WERI-Rb-1 (cell line): ENCODE measurements around the gene DCAF15.

Experiments
- DNase-seq: peaks from one replicate; pipeline ENCODE4 v3.0.0-alpha.2; 2020
- H3K27ac ChIP-seq: fragments of 250-450 bp; sonication (Bioruptor Pico); 2 replicates; pipeline ENCODE4 v1.5.1; 2020; ENCODE audit warnings: mild to moderate bottlenecking, moderate library complexity
- H3K27me3 ChIP-seq: fragments of 250-450 bp; sonication (Bioruptor Pico); 2 replicates; pipeline ENCODE4 v1.5.1; 2021; ENCODE audit warnings: mild to moderate bottlenecking, low read depth, moderate library complexity; ENCODE audit not compliant: insufficient read depth, severe bottlenecking
- H3K36me3 ChIP-seq: fragments of 250-450 bp; sonication (Bioruptor Pico); 2 replicates; pipeline ENCODE4 v1.5.1; 2020; ENCODE audit warnings: mild to moderate bottlenecking, moderate library complexity
- H3K4me3 ChIP-seq: 2 replicates; pipeline ENCODE4 v1.5.1; 2011; ENCODE audit warnings: low read depth, mild to moderate bottlenecking, control low read depth, low read length
- H3K9me3 ChIP-seq: fragments of 250-450 bp; sonication (Bioruptor Pico); 2 replicates; pipeline ENCODE4 v1.5.1; 2021; ENCODE audit warnings: mild to moderate bottlenecking, moderate library complexity; ENCODE audit not compliant: severe bottlenecking
- TF ChIP-seq, protein P1 (sequence below): IDR thresholded peaks from 2 replicates; pipeline ENCODE4 v1.5.1; 2011; ENCODE audit warnings: low read depth, mild to moderate bottlenecking, control low read depth, inconsistent platforms, low read length

Gene DCAF15

DNA sequence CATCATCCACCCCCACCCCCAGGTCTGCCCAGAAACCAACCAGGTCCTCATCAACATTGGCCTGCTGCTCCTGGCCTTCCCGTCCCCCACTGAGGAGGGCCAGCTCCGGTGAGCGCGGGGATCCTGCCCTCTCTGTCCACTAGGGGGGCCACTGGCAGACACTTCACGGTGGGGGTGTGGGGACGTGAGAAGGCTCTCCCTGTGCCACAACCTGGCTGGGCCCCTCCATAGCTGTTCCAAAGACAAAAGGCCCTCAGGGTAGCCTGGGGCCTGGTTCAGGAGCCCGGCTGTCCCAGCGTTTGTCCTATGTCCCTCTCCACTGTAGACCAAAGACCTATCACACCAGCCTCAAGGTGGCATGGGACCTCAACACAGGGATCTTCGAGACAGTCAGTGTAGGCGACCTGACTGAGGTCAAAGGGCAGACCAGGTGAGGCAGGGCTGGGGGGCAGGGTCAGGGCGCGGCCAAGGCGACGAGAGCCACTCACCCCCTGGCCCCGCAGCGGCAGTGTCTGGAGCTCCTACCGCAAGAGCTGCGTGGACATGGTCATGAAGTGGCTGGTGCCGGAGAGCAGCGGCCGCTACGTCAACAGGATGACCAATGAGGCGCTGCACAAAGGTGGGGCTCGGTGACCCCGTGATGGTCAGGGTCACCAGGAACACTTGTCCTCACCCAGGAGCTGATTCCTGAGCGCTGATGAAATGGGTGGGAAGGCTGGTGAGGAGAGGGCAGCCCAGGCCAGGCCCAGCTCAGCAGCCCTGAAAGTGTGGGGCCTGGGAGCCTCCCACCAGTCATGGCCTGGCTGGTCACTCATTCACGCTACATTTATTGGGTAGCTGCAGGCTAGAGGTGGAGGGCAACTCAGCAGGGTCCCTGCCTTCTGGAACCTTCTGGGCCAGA lies 7.9 kb downstream of the DCAF15 start:
- no peak overlapping the region for H3K4me3 ChIP-seq
- TF ChIP-seq, protein P1, sequence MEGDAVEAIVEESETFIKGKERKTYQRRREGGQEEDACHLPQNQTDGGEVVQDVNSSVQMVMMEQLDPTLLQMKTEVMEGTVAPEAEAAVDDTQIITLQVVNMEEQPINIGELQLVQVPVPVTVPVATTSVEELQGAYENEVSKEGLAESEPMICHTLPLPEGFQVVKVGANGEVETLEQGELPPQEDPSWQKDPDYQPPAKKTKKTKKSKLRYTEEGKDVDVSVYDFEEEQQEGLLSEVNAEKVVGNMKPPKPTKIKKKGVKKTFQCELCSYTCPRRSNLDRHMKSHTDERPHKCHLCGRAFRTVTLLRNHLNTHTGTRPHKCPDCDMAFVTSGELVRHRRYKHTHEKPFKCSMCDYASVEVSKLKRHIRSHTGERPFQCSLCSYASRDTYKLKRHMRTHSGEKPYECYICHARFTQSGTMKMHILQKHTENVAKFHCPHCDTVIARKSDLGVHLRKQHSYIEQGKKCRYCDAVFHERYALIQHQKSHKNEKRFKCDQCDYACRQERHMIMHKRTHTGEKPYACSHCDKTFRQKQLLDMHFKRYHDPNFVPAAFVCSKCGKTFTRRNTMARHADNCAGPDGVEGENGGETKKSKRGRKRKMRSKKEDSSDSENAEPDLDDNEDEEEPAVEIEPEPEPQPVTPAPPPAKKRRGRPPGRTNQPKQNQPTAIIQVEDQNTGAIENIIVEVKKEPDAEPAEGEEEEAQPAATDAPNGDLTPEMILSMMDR, result peak; percentile 68
- peak; percentile 58 for DNase-seq
- no peak overlapping the region for H3K27ac ChIP-seq
- H3K27me3 ChIP-seq, result no peaks in the 10 kb centered on the region
- H3K36me3 ChIP-seq, result peaks cover 71% of the 10 kb centered on the region
- no peaks in the 10 kb centered on the region for H3K9me3 ChIP-seq

DNA sequence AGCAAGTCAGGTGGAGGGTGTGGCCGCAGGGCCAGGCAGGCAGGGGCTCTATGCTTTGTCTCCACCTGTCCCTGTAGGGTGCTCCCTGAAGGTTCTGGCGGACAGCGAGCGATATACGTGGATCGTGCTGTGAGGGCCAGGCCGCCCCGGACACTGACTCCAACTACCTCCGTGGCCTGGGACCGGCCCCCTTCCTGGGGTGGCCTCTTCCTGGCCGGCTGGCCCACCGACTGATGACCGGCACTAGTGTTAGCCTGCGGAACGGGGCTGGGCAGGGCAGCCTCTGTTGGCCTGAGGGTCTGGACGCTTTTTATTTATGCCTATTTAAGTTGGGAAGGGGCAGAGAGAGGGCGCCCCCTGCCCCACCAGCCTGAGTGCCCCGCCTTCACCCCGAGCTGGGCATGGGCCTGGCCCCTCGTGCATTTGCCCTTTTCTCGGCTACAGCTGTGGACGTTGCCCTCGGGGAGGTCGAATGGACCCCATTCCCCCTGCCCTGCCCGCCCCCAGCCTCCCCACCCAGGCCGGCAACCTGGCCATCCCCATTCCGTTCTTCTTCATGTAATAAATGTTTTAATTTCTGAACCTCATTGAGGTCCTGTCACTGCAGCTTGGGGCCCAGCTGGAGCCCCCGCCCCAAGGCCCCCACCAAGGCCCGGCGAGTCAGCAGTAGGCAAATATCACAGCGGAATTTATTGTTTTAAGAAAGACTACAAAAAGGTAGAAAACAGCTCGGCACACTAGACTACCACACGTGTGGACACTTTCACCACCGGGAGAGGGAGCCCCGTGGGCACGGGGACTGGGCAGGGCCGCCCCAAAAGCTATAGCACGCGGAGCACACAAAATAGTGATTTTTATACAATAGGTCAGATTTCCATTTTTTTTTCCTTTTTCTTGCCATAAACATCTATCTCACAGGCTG lies 8.8 kb downstream of the DCAF15 start:
- TF ChIP-seq, protein P1, result no peak
- Histone ChIP-seq H3K27me3 (no peaks in the 10 kb centered on the region), H3K27ac (no peak overlapping the region), H3K36me3 (peaks cover 68% of the 10 kb centered on the region), H3K9me3 (no peaks in the 10 kb centered on the region), H3K4me3 (no peak overlapping the region)
- DNase-seq, result no peak

DNA sequence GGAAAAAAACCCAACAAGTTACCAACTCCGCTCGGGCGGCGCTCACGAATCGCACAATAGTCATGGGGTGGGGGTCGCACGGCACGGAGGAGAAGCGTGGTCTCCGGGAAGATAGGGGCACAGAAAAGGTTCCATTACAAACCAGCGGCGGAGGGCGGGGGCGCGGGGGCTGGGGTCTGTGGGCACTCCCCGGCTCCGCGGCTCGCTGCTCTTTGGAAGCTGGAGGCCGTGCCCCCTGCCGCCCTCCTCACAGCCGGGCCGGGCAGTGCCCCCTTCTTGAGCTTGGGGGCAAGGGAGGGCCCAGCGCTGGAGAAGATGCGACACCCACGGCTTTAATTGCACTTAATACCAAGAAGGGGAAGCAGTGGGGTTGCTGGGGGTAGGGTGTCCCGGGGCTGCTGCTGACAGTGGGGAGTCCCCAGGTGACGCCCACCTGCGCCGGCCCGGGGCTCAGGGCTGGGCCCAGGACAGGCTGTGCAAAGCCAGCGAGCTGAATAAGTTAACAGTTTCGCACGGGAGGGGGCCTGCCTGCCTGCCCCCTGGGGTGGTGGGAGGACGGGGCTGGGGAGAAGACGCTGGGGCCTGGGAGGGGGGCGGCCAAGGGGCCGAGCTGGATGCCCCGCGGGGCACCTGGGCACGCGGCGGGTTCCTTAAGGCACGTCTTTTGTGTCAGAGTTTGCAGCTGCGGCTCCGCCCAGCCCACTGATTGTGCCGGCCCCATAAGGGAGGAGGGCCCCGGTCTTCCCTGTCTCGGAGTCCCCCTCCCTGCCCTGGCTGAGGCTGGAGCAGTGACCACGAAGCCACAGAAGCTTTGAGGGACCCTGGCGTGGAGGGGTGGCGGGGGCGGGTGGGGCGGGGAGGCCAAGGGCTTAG lies 9.8 kb downstream of the DCAF15 start:
- H3K4me3 ChIP-seq, result no peak overlapping the region
- peaks cover 67% of the 10 kb centered on the region for H3K36me3 ChIP-seq
- no peaks in the 10 kb centered on the region for H3K9me3 ChIP-seq
- no peak overlapping the region for H3K27ac ChIP-seq
- no peaks in the 10 kb centered on the region for H3K27me3 ChIP-seq
- no peak for DNase-seq
- TF ChIP-seq, protein P1, result no peak

DNA sequence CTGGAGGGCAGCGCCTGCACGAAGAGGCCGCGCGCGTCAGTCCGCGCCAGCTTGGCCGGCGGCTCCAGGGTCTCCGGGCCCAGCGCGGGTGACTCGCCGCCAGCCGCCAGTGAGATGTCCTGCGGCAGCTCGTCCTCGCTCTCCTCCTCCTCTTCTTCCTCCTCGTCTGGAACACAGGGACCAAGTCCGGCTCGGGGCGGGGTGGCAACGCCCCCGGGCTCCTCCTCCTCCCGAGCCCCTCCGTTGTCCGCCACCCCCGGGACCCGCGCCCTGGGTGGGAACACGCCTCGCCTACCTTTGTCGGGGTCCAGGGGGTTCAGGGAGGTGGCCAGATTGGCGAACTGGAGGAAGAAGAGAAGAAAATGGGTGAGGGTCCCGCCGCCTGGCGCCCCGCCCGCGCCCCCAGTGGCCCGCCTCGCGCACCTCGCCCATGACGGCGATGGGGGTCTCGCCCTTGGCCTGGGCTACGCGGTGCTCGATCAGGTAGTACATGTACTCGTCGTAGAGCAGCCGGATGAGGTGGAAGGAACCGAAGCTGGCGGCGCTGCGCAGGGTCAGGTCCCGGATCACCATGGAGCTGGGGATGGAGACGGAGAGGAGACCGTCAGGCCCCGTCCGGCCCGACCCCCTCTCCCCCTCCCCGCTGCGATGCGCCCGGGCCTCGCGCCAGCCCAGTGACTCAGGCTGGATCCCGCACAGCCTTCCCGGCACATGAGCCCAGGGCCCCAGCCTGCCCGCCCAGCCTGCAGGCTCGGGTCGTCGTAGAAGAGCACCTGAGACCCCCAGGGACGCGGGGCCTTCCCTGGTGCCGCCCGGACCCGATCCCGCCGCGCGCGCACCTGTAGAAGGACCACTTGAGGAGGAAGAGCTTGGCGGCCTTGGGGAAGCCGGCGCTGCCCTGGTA lies 10.6 kb downstream of the DCAF15 start:
- Histone ChIP-seq H3K27ac (no peak overlapping the region), H3K27me3 (no peaks in the 10 kb centered on the region), H3K36me3 (peaks cover 66% of the 10 kb centered on the region), H3K9me3 (no peaks in the 10 kb centered on the region), H3K4me3 (no peak overlapping the region)
- DNase-seq, result no peak
- TF ChIP-seq, protein P1, result no peak
